HG03060 (cell line): ENCODE results near the gene PDXP.
A peak's percentile ranks its signal among the peaks of the same experiment; 100 is the strongest.

Experiments used
- ATAC-seq: cut with Tn5 transposase; IDR thresholded peaks from one replicate; pipeline ENCODE4 v1.9.1; 2021; ENCODE audit warnings: low read depth, moderate number of reproducible peaks; ENCODE audit not compliant: unreplicated experiment

PDXP gene

DNA sequence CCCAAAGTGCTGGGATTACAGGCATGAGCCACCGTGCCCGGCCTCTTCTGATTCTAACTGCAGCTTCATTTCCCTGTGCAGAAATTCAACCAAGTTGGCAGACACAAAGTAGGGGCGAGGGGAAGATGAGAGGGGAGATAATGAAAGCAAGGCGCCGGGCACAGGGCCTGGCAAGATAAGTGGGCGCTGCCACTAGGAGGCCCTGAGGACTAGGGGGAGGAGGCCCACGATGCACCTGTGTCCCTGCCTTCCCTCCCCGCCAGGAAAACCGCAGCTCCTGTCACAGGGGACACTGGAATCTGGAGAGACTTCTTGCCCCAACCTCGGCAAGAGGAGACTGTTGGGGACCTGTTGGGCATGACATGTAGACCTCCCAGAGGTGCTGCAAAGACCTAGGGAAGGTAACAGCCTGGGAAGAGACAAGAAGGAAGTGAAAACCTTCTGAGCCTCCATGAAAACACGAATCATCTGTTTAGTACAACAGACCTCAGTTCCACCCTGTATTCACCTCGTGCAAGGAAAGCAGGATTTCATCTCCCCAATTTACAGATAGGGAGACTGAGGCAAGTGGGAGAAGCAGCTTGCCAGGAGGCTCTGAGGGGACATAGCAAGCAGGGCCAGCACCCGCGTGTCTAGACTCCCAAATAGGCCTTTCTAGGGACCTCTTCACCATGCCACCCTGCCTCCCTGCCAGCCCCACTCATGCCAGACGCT is 13.8 kb downstream of the PDXP start:
- no peak for ATAC-seq

DNA sequence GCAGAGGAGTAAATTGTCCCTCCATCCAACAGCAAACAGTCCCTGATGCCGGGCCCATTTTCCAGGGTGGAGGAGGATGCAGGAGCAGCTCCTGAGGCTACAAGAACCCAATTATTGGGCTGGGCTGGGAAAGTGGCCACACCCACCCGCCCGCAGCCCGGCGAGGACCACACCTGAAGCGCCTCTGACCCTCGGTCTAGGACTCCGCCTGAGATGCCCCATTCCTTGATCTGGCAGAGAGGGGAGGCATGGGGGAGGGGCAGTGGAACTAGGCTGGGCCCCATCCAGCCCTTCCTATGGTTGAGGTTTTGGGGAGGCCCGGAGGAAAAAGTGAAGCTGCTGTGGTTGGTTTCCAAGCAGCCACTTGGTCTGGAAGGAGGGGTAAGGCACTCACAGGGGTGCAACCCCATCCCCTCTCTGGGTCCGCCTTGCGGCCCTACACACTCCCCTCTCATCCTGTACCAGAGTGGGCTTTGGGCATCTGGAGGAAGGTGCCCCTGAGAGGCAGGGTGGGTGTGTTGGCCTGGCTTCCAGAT is 14.5 kb downstream of the PDXP start:
- ATAC-seq: no peak

DNA sequence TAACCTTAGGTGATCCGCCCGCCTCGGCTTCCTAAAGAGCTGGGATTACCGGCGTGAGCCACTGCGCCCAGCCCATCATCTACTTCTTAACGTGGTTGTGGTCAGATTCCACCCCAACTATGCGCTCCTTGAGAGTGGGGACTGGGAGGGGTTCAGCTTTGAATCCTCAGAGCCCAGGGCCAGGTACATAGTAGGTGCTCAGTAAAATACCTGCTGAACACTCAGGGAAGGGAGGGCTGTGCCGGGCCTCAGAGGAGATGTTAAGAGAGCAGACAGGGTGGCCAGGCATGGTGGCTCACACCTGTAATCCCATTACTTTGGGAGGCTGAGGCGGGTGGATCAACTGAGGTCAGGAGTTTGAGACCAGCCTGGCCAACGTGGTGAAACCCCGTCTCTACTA is 15.7 kb downstream of the PDXP start:
- ATAC-seq: no peak

DNA sequence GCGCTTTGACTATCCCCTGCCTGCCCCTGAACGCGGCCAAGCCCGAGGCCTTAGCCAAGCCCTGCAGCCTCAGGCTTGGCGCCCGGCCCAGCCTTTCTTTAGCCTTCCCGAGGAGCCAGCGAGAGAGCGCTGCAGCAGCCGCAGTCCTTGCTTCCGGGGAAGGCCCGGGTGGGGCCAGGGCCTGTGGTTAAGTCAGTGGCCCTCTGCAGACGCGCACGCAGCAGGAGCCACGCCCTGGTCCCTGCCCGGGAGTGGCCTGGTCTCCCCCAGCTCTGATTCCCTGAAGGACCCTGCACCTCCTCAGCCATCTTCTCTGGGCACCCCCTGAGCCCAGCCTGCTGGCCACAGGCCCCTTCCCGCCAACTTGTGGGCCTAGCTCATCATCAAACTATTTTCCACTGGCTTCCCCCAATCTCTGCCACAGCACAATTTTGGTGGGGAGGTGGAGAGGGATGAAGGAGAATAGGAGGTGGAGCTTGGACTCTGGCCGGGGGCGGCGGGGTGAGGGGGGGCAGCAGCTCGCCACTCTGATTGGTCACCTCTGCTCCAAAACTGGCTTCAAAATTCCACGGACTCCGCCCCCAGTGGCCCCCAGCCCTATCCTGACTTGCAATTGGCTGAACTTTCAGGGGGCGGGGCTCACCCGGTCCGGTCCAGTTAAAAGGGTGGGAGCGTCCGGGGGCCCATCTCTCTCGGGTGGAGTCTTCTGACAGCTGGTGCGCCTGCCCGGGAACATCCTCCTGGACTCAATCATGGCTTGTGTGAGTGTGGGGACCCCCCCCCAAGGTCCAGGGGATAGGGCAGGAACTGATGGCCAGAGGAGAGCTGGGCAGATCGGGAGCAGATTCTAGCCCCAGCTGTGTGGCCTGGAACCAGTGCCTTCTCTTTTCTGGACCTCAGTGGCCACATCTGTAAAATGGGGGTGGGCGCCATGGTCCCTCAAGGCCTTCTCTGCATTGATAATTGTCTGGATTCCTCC is 16.7 kb downstream of the PDXP start, which contains the start of gene LGALS1:
Gene LGALS1, plus strand, starts transcription at position 686 of the 979 bp plus-strand sequence. Its CDS starts 67 bp downstream, at position 753.
- ATAC-seq: no peak

DNA sequence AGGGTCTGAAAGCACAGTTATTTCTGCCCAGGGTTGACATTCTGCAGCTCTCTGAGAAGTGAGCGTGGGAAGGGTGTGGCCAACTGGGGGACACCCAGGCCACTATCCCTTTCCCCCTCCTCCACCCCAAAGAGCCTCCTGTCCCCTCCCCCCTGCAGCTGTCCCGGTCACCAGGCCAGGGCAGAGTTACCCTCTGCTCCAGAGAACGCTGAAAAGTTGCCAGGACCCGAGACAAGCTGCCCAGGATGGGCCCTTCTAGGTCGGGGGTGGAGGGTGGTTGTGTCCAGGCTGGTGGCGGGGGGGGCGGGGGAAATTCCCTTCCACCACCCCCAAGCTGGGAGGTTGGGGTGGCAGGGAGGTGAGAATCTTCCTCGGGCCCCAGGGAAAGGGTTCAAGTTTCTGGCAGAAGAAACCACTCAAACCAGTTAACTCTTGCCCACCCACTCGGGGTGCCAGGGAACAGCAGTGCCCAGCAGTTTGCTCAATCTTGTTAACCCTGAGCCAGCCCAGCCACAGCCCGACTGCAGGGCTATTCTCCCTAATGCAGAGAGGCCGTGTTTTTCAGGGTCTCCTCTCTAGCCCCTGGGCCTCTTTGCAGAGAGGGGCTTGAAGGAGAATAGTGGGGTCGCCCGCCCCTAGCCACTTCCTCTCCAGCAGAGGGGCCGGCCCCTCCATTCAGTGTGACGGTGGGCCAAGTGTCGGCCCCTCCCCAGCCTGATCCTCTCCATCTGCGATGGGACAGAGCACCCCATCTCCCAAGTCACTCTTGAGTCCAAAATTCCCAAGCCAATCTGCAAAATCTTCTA is 17.6 kb downstream of the PDXP start:
- no peak for ATAC-seq

DNA sequence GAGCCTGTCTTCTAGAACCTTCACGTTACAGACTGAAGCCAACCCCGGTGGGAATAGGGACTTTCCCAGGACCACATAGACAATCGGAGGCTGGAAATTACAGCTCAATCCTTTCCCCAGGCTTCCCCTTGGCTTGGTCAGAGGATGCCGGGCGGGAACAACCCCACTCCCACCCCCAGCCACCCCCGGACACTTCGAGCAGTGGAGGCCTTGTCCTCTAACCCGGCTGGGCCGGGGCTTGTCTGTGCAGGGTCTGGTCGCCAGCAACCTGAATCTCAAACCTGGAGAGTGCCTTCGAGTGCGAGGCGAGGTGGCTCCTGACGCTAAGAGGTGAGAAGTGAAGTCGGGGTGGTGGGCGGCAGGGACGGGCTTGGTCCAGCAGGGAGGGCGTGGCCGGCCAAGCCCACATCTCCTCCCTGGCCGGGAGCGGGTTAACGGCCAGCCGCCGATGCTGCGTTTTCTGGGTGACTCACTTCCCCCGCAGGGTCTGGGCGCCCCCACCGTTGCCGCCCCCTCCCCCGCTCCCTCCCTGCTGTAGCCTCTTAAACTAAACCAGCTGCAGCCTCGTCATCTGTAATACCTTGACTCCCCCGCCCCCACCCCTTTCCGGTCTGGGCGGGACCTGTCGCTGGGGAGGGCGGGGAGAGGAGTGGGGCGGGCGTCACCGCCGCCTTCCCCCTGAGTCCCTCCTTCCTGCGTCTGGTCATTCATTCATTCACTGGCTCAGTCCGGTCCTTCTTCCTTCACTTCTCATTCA is 18.4 kb downstream of the PDXP start:
- ATAC-seq: no peak

DNA sequence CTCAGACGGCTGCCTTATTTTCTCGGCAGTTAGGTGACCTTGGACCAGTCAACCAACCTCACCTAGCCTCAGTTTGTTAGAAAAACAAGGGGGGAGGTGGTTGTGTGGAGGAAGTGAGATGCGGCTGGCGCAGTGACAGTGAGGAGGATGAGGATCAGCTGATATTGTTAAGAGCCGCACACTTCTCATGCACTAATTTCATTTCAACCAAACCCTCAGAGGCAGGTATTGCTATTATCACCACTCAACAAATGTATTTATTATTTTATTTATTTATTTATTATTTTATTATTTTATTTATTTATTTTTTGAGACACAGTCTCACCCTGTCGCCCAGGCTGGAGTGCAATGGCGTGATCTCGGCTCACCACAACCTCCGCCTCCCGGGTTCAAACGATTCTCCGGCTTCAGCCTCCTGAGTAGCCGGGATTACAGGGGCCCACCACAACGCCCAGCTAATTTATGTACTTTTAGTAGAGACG is 19.0 kb downstream of the PDXP start:
- ATAC-seq: no peak

DNA sequence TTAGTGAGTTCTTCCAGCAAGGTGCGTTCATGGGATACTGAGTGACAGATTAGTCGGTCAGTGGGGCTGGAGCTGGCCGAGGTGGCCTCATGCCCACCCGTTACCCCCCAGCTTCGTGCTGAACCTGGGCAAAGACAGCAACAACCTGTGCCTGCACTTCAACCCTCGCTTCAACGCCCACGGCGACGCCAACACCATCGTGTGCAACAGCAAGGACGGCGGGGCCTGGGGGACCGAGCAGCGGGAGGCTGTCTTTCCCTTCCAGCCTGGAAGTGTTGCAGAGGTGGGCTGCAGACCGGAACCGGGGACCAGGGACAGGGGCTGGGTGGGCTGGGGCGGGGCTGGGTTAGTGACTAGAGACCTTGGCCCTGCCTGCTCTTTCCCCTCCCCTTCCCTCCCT is 19.8 kb downstream of the PDXP start:
- no peak for ATAC-seq

DNA sequence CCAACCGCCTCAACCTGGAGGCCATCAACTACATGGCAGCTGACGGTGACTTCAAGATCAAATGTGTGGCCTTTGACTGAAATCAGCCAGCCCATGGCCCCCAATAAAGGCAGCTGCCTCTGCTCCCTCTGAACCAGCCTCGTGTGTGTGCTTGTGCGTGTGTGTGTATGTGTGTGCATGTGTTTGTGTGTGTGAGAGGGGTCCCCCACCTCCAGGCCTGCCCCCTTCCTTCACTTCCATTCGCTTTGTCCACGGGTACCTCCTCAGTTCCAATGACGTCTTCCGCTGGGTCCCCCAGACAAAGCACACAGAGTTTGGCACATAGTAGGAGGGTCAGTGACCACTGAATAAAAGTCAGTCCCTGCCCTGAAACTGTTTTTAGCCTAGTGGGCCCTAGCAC is 21.1 kb downstream of the PDXP start:
- no peak for ATAC-seq

DNA sequence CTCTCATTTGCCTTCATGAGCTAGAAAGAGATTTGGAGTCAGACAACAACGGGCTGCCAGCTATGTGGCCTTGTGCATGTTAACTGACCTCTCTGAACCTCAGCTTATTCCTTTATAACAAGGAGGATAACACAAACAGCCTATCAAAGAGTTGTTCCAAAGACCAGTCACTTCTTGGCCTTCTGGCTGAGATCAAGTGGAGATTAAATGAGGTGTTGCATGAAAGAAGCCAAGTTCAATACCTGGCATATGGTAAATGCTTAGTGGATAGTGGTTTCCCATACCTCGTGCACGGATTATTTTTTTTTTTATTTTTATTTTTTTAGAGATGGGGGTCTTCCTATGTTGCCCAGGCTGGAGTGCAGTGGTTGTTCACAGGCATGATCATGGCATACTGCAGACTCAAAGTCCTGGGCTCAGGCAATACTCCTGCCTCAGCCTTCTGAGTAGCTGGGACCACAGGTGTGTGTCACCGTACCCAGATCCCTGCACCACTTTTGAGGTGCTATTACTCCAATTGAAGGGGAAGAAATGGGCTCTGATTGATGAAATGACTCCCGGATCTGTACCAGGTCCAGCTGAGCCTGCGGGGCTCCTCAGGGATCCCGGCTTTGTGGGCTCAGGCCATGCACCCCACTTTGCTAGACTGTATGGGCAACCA is 21.8 kb downstream of the PDXP start:
- ATAC-seq: no peak

DNA sequence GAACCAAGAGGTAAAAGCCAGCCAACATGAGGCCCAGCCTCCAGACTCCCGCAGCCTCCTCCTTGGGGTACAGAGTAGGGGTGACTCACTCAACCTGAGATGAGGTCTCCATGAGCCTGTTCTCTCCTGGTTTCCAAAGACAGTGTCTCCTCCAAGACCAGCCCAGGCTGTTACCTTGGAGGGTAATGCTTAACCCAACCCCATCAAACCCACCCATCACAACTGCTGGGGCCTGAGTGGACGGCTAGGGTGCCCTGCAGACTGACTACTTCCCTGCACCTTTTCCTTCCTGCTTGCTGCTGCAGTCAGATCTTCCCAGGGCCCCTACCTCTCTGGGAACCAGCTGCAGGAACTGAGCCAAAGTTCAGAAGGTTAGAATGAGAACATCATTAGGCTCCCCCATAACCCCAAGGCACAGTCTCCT is 22.5 kb downstream of the PDXP start:
- no peak for ATAC-seq

DNA sequence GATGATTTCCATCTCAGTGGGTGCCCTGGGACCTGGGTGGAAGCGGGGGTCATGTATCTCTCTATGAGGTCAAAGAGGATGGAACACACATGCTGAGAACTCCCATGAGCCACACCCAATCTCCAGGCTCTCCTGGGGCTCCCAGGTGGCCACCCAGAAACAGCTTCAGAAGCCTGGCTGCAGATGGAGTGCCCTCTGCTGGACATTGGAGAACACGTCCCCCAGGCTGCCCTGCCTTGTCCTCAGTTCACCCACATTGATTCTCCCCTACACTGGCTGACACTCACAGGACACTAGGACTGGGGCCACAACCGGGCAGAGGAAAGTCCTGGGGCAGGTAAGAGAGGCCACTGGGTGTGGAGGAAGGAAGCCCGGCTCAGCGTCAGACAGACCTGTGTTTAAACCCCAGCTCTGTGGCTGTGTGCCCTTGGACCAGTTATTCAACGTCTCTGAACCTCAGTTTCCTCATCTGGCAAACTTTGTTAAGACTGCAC is 23.1 kb downstream of the PDXP start:
- ATAC-seq: no peak

DNA sequence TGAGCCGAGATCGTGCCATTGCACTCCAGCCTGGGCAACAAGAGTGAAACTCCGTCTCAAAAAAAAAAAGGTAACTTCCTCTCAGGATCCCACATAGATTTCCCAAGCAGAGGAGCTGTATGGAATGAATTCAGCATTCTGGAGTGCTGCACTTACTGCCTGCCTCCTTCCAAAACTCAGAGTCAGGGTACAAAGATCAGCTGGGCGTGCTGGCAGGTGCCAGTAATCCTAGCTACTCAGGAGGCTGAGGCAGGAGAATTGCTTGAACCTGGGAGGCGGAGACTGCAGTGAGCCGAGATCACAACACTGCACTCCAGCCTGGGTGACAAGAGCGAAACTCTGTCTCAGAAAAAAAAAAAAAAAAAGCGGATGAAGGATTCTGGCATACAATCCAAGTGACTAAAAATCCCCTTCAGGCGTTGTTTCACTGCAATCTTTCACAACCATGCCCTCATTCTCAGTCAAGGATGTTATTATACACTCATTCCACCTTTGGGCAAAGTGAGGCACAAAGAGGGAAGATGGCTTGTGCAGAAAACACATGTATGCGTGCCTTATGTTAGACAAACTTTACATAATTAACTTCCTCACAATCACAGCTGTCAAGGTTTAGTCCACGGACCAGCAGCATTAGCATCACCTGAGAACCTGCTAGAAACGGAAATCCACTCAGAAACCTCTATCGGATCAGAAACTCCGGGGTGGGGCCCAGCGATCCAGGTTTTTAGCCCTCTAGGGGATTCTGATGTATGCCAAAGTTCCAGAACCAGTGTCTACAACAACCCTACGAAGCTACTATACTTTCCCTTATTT is 26.5 kb downstream of the PDXP start:
- ATAC-seq: no peak

DNA sequence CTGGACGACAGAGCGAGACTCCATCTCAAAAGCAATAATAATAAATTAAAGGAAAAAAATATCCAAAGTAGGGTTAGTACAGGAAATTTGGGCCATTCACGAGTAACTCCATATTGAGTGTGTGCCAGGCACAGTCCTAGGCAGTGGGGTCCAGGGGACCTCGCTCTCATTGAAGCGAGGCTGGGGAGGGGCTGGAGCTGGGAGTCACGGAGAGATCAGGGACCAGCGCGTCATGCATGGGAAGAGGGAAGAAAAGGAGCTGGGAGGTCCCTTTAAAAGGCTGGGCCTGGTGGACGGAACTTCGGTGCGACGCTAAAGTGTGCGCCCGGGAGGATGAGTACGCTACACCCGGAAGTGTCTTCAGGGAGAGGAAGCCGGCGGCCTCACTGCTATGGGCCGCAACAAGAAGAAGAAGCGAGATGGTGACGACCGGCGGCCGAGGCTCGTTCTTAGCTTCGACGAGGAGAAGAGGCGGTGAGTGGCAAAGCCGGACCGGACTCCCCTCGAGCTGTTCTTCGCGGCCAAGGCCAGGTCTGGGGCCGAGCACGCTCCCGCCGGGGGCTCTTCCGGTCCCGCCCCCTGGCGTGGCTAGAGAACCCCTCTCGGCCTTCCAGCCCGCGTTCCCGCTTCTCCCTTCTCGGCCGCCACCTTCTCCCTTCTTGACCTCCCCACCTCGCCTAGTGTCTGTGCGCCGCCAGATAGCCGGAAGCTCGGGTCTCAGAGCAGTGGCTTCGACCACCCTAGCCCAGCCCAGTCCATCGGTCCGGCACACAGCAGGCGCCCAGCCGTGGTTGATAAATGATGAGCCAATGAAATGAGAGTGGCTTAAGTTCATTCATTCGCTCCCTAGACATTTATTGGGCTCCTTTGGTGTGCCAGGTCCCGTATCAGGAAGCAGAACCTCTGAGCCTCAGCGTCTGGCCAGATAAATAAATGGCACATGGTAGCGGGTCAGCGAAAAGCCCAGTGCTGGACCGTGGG is 27.8 kb downstream of the PDXP start, which contains the start of gene NOL12:
Gene NOL12, plus strand, starts transcription at position 342 of the 981 bp plus-strand sequence. Its CDS starts 50 bp downstream, at position 392.
- ATAC-seq: peak; percentile 61

DNA sequence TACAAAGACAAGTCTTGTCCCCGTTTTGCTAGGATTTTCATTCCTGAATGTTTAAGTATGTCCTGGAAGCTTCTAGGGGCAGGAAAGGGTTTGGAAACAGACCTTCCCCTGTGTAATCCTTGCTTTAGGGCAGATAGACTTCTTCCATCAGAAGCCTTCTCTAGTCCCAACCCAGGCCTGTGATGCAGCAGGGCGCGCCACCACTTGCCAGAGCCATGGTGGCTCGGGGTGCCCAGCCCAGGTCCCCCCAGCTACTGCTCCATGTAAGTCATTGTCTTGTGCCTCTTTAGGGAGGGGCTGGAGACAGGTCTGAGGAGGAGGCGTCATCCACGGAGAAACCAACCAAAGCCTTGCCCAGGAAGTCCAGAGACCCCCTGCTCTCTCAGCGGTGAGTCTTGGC is 31.9 kb downstream of the PDXP start:
- ATAC-seq: no peak

DNA sequence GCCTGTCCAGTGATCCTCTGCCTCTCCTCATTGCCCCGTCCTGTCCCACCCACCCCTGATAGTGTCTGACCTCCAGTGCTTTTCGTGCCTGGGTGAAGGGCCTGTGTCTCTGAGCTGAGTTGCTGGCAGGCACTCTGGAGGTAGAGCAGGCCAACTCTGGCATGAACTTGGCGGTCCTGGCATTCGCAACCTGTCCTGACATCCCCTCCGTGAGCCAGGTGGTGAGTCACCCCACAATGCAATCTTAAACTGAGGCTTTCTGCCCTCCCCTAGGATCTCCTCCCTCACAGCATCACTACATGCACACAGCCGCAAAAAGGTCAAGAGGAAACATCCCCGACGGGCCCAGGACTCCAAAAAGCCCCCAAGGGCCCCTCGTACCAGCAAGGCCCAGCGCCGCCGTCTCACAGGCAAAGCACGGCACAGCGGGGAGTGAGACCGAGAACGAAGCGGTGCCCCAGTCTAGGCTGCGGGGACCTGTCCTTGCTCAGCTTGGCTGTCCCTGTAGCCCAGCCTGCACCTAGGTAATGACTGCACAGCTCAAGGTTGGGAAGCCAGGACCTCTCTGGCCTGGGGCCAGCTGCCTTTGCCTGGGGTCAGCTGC is 32.5 kb downstream of the PDXP start:
- no peak for ATAC-seq
